HUES6 (cell line): ENCODE measurements around the gene VSIR.

ENCODE experiments used
- H3K27ac ChIP-seq: 2 replicates; pipeline ENCODE4 v1.7.0; 2013; ENCODE audit warnings: low read depth, mild to moderate bottlenecking, low read length, inconsistent platforms
- H3K27me3 ChIP-seq: 2 replicates; pipeline ENCODE4 v1.6.1; 2013; ENCODE audit warnings: low read length; ENCODE audit not compliant: control insufficient read depth, insufficient read depth
- H3K36me3 ChIP-seq: 2 replicates; pipeline ENCODE4 v1.6.1; 2013; ENCODE audit warnings: low read length; ENCODE audit not compliant: control insufficient read depth, insufficient read depth
- H3K4me1 ChIP-seq: 2 replicates; pipeline ENCODE4 v1.6.1; 2013; ENCODE audit warnings: low read length; ENCODE audit not compliant: control insufficient read depth, insufficient read depth
- H3K4me3 ChIP-seq: 2 replicates; pipeline ENCODE4 v1.5.1; 2013; ENCODE audit warnings: low read depth, low read length
- H3K9ac ChIP-seq: one replicate; pipeline ENCODE4 v1.6.1; 2013; ENCODE audit warnings: mild to moderate bottlenecking, low read length
- H3K9me3 ChIP-seq: 2 replicates; pipeline ENCODE4 v1.6.1; 2013; ENCODE audit warnings: low read depth, low read length; ENCODE audit not compliant: control insufficient read depth, insufficient read depth

The VSIR gene

GRCh38 chr10:71815515-71816130 lies 42.3 kb upstream of the VSIR start:
- Histone ChIP-seq H3K27ac (no peak overlapping the region), H3K9ac (no peak overlapping the region), H3K27me3 (no peaks in the 10 kb centered on the region), H3K4me3 (no peak overlapping the region), H3K9me3 (no peaks in the 10 kb centered on the region), H3K4me1 (no peaks in the 10 kb centered on the region), H3K36me3 (peaks cover 58% of the 10 kb centered on the region)

DNA sequence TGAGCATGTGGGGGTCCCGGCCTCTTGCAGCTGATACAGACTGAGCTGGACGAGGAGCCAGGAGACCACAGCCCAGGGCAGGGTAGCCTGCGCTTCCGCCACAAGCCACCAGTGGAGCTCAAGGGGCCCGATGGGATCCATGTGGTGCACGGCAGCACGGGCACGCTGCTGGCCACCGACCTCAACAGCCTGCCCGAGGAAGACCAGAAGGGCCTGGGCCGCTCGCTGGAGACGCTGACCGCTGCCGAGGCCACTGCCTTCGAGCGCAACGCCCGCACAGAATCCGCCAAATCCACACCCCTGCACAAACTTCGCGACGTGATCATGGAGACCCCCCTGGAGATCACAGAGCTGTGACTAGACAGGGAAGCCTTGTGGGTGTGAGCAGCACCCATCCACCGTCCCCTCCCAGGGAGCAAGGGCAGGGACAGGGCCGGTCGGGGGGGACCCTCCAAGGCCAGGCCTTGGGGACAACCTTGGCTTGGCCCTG lies 41.6 kb upstream of the VSIR start:
- Histone ChIP-seq H3K27me3 (no peaks in the 10 kb centered on the region), H3K27ac (no peak overlapping the region), H3K36me3 (peaks cover 51% of the 10 kb centered on the region), H3K4me3 (no peak overlapping the region), H3K9ac (no peak overlapping the region), H3K9me3 (no peaks in the 10 kb centered on the region), H3K4me1 (no peaks in the 10 kb centered on the region)

- Histone ChIP-seq H3K9ac (no peak overlapping the region), H3K4me1 (no peaks in the 10 kb centered on the region), H3K36me3 (peaks cover 32% of the 10 kb centered on the region), H3K27ac (no peak overlapping the region), H3K9me3 (no peaks in the 10 kb centered on the region), H3K27me3 (no peaks in the 10 kb centered on the region), H3K4me3 (no peak overlapping the region)
Observed at GRCh38 chr10:71812913-71813590, 39.7 kb upstream of the VSIR start.

DNA sequence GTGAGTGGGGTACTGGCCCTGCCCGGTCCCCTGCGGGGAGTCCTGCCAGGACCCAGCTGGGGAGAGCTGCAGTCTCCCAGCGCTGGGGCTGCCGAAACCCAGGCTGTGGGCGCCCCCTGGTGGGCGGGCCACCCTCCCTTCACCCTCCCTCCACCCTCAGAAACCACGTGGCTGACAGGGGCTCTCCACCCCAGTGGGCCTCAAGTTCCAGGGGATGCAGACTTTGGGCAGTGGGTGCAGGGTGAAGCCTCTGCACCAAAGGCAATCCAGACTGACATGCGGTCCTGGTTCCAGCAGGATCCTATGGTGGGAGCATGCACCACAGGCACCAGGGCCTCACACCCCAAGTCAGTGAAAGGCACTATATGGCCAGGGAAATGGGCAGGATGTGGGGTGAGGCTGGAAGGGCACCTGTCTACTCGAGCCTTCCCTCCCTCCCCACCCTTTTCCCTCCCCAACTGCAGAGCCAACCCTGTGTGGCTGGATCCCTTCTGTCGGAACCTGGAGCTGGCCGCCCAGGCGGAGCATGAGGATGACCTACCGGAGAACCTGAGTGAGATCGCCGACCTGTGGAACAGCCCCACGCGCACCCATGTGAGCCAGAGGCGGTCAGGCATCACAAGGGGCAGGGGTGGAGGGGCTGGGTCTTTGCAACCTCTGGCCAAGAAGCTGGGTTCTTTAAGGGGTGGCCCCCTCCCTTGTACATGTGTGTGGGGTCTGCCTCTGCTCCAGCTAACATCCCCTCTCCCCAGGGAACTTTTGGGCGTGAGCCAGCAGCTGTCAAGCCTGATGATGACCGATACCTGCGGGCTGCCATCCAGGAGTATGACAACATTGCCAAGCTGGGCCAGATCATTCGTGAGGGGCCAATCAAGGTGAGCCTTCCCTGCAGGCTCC lies 38.9 kb upstream of the VSIR start:
- H3K36me3 ChIP-seq, result peaks cover 24% of the 10 kb centered on the region

GRCh38 chr10:71811351-71811750 lies 38.0 kb upstream of the VSIR start:
- Histone ChIP-seq H3K36me3 (peaks cover 15% of the 10 kb centered on the region), H3K4me1 (peaks cover under 1% of the 10 kb centered on the region; the same call in 1 of the 2 replicates), H3K27me3 (no peaks in the 10 kb centered on the region; the same call in 1 of the 2 replicates), H3K9ac (no peak overlapping the region), H3K4me3 (no peak overlapping the region), H3K27ac (no peak overlapping the region), H3K9me3 (no peaks in the 10 kb centered on the region)

More for the DNA sequence above, 38.9 kb upstream of the VSIR start:
- no peak overlapping the region for H3K4me3 ChIP-seq
- no peaks in the 10 kb centered on the region for H3K9me3 ChIP-seq
- no peak overlapping the region for H3K27ac ChIP-seq
- H3K4me1 ChIP-seq, result no peaks in the 10 kb centered on the region
- no peaks in the 10 kb centered on the region for H3K27me3 ChIP-seq
- no peak overlapping the region for H3K9ac ChIP-seq

DNA sequence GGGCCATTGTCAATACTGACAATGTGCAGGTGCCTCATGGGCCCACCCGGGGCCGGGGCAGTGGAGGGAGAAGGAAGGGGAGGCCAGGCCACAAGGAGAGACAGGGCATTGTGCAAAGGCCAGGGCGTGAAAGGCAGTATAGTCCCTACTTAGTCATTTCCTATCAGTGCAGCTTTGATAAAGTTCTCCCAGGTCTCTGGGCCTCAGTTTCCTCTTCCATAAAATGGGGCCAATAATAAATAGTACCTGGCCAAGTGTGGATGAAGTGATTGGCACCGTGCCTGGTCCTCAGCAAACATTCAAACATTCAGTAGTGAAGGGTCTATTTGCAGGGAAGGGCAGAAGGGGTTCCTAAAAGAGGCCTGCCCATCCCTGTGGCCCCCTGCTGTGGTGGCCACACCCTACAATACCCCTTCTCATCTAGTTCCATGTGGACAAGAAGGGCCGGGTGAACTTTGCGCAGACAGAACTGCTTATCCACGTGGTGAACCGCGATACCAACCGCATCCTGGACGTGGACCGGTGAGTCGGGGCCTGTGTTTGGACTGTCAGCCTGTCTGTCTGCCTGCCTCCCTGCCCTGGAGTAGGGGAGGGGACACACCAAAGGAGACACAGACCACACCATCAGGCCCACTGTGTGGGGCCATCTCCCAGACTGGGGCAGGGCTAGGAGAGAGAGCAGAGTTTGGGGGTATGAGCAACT lies 36.9 kb upstream of the VSIR start:
- Histone ChIP-seq H3K4me3 (no peak overlapping the region), H3K9ac (no peak overlapping the region), H3K4me1 (peaks cover 9% of the 10 kb centered on the region), H3K27me3 (peaks cover 5% of the 10 kb centered on the region), H3K9me3 (no peaks in the 10 kb centered on the region), H3K36me3 (peaks cover 4% of the 10 kb centered on the region; the same call in 1 of the 2 replicates), H3K27ac (no peak overlapping the region)

- no peaks in the 10 kb centered on the region for H3K9me3 ChIP-seq
- H3K27ac ChIP-seq, result no peak overlapping the region
- H3K36me3 ChIP-seq, result no peaks in the 10 kb centered on the region
- peaks cover 11% of the 10 kb centered on the region for H3K27me3 ChIP-seq
- no peak overlapping the region for H3K4me3 ChIP-seq
- no peak overlapping the region for H3K9ac ChIP-seq
- H3K4me1 ChIP-seq, result peaks cover 9% of the 10 kb centered on the region
Observed at GRCh38 chr10:71809628-71810027, 36.3 kb upstream of the VSIR start.

DNA sequence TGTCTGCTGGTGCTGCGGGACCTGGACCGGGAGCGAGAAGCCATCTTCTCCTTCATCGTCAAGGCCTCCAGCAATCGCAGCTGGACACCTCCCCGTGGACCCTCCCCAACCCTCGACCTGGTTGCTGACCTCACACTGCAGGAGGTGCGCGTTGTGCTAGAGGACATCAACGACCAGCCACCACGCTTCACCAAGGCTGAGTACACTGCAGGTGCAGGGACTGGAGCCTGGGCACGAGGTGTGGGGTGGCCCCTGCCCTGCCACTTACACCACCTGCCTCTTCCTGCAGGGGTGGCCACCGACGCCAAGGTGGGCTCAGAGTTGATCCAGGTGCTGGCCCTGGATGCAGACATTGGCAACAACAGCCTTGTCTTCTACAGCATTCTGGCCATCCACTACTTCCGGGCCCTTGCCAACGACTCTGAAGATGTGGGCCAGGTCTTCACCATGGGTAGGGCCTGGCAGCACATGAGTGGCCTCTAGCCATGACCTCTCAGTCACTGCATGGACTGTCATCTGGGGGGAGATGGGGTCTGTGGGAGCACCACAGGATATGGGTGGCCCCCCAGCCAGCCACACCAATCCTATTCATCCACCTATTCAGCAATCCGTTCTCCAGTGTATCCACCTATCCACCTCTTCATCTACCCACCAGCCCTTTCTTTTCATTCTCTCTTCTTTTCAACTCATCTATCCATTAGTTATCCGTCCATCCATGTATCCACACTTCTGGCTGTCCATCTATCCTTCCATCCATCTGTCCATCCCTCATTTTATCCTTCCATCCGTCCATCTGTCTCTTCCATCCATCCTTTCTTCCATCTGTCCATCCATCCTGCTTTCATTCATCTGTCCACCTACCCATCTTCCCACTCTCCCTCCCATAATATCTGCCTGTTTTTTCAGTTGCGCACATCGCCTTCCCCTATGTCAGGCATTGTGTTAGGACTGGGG lies 34.5 kb upstream of the VSIR start:
- no peak overlapping the region for H3K4me3 ChIP-seq
- no peak overlapping the region for H3K9ac ChIP-seq
- H3K36me3 ChIP-seq, result no peaks in the 10 kb centered on the region

GRCh38 chr10:71806704-71807556 lies 33.6 kb upstream of the VSIR start:
- no peak overlapping the region for H3K9ac ChIP-seq
- peaks cover 17% of the 10 kb centered on the region for H3K27me3 ChIP-seq
- no peak overlapping the region for H3K27ac ChIP-seq
- H3K4me3 ChIP-seq, result no peak overlapping the region
- H3K9me3 ChIP-seq, result no peaks in the 10 kb centered on the region
- H3K36me3 ChIP-seq, result no peaks in the 10 kb centered on the region
- H3K4me1 ChIP-seq, result peaks cover 9% of the 10 kb centered on the region

More for the DNA sequence above, 34.5 kb upstream of the VSIR start:
- Histone ChIP-seq H3K27me3 (peaks cover 17% of the 10 kb centered on the region), H3K27ac (no peak overlapping the region), H3K9me3 (no peaks in the 10 kb centered on the region), H3K4me1 (peaks cover 9% of the 10 kb centered on the region)
